Measurements from ENCODE around the gene WDR6. TPM values are rescaled to one million over a fixed set of nuclear protein-coding genes. Genes with fewer than 3 reads are reported as not detected.

Gene WDR6
- polyA plus RNA-seq, 2 of the 4 experiments (the other 2 are of a cell fraction), result 64.2 to 99.6 TPM

- ChIA-PET CTCF (interaction anchor here (0.6 to 30.1 kb wide), 5 partner anchors 6 to 166 kb away, joined by 3 to 385 read pairs (median 4); partner anchors contain the start of genes DALRD3, NDUFAF3, P4HTM and WDR6), POLR2A (interaction anchor here (2.1 kb wide), 1 partner anchor 10 kb away, joined by 8 read pairs; the partner anchor contains the start of gene WDR6)
- Histone ChIP-seq H3K4me1 (peaks cover under 1% of the 10 kb centered on the region; the same call in 1 of the 3 replicates), H3K9me3 (no peaks in the 10 kb centered on the region), H3K4me3 (no peak overlapping the region), H3K4me2 (no peak overlapping the region), H3K27ac (no peak overlapping the region)
- FAIRE-seq (no peak), DNase-seq (ENCODE audit: low read depth in 1 of 2, low spot score in 1 of 2) (no peak), ATAC-seq (no peak)
- TF ChIP-seq FOXS1 (CRISPR knock-in tag; IDR thresholded peaks at IDR 0.05) (no peak), CHD4 (IDR thresholded peaks at IDR 0.05; ENCODE audit: borderline replicate concordance) (no peak), HOXB13 (CRISPR knock-in tag; IDR thresholded peaks at IDR 0.05; ENCODE audit: low read depth) (no peak), EHMT2 (IDR thresholded peaks at IDR 0.05; ENCODE audit: low read depth) (no peak), BCL3 (IDR thresholded peaks at IDR 0.05) (no peak), HOXB5 (CRISPR knock-in tag; IDR thresholded peaks at IDR 0.05) (no peak), CEBPB (IDR thresholded peaks at IDR 0.05) (no peak), HOXA7 (CRISPR knock-in tag; IDR thresholded peaks at IDR 0.05) (no peak), MAX (IDR thresholded peaks at IDR 0.05) (no peak), PHF8 (IDR thresholded peaks at IDR 0.05; ENCODE audit: borderline replicate concordance, low read depth) (no peak), TP53 (CRISPR knock-in tag; IDR thresholded peaks at IDR 0.05) (no peak), TFCP2L1 (CRISPR knock-in tag; IDR thresholded peaks at IDR 0.05) (no peak), HEYL (CRISPR knock-in tag; IDR thresholded peaks at IDR 0.05) (no peak), FOSL2 (IDR thresholded peaks at IDR 0.05) (no peak), FOSL2 (CRISPR knock-in tag; IDR thresholded peaks at IDR 0.05) (no peak), USF2 (IDR thresholded peaks at IDR 0.05) (no peak), EHF (CRISPR knock-in tag; IDR thresholded peaks at IDR 0.05) (no peak), ATOH8 (CRISPR knock-in tag; IDR thresholded peaks at IDR 0.05; ENCODE audit: low read depth) (no peak), ZC3H11A (IDR thresholded peaks at IDR 0.05) (no peak)
- 91% methylated on average over 6 of the region's 8 CpGs for WGBS (ENCODE audit: missing lambda C conversion rate)
These were observed 10.0 kb upstream of the WDR6 start for GRCh38 chr3:48997102-48997635.

GRCh38 chr3:48997714-48998637 is 9.2 kb upstream of the WDR6 start:
- 89% methylated on average over 14 of the region's 20 CpGs for WGBS (ENCODE audit: missing lambda C conversion rate)
- ChIA-PET POLR2A (interaction anchor here (0.6 to 2.1 kb wide), 2 partner anchors 9 to 10 kb away, joined by 4 to 8 read pairs; partner anchors contain the start of gene WDR6), CTCF (interaction anchor here (0.6 to 30.1 kb wide), 4 partner anchors 7 to 167 kb away, joined by 3 to 385 read pairs (median 194); partner anchors contain the start of genes DALRD3, NDUFAF3, P4HTM and WDR6)
- H3K9me3 ChIP-seq, result no peaks in the 10 kb centered on the region
- H3K27ac ChIP-seq, result no peak overlapping the region
- H3K4me1 ChIP-seq, result no peaks in the 10 kb centered on the region
- DNase-seq (ENCODE audit: low read depth in 1 of 2, low spot score in 1 of 2), result no peak
- no peak overlapping the region for H3K4me2 ChIP-seq
- FAIRE-seq, result no peak
- no peak for ATAC-seq
- no peak overlapping the region for H3K4me3 ChIP-seq
- no peak for TF ChIP-seq CEBPB (IDR thresholded peaks at IDR 0.05)
- TF ChIP-seq REST (IDR thresholded peaks at IDR 0.05), result no peak
- TF ChIP-seq FOSB (CRISPR knock-in tag; IDR thresholded peaks at IDR 0.05), result no peak
- TF ChIP-seq E2F6 (IDR thresholded peaks at IDR 0.05; ENCODE audit: borderline replicate concordance, low read depth), result no peak
- TF ChIP-seq HEYL (CRISPR knock-in tag; IDR thresholded peaks at IDR 0.05), result no peak
- TF ChIP-seq RAD21 (conservative IDR thresholded peaks at IDR 0.05 in 1 of 2, IDR thresholded peaks at IDR 0.05 in 1 of 2), result no peak
- TF ChIP-seq CTCF (IDR thresholded peaks at IDR 0.05), result no peak
- TF ChIP-seq FOSL2 (IDR thresholded peaks at IDR 0.05), result no peak
- no peak for TF ChIP-seq FOSL2 (CRISPR knock-in tag; IDR thresholded peaks at IDR 0.05)
- TF ChIP-seq NPAS2 (CRISPR knock-in tag; IDR thresholded peaks at IDR 0.05; ENCODE audit: borderline replicate concordance), result no peak
